Loucy (cell line): ENCODE results near the gene MINK1.

Experiments
- H2AFZ ChIP-seq: fragments of 200-600 bp; sonication (generic); 2 replicates; pipeline ENCODE4 v1.6.0; 2016; ENCODE audit warnings: antibody characterized with exemption, mild to moderate bottlenecking, low read length, moderate library complexity
- H3F3A ChIP-seq: fragments of 200-600 bp; 2 replicates; pipeline ENCODE4 v1.6.0; 2016; ENCODE audit warnings: antibody characterized with exemption, low read depth, mild to moderate bottlenecking
- H3K27me3 ChIP-seq: fragments of 200-600 bp; sonication (generic); 2 replicates; pipeline ENCODE4 v1.6.1; 2014; ENCODE audit warnings: low read length, mild to moderate bottlenecking; ENCODE audit not compliant: insufficient read depth, poor library complexity, severe bottlenecking
- H3K36me3 ChIP-seq: fragments of 200-600 bp; sonication (generic); 2 replicates; pipeline ENCODE4 v1.6.1; 2016; ENCODE audit warnings: low read length; ENCODE audit not compliant: insufficient read depth
- H3K4me1 ChIP-seq: fragments of 200-600 bp; sonication (generic); 2 replicates; pipeline ENCODE4 v1.5.1; 2014; ENCODE audit warnings: low read length, mild to moderate bottlenecking; ENCODE audit not compliant: insufficient read depth, poor library complexity, severe bottlenecking
- H3K4me2 ChIP-seq: fragments of 200-600 bp; sonication (generic); 2 replicates; pipeline ENCODE4 v1.6.0; 2014; ENCODE audit warnings: antibody characterized with exemption, low read length, low read depth, mild to moderate bottlenecking; ENCODE audit not compliant: poor library complexity, severe bottlenecking
- H3K4me3 ChIP-seq: fragments of 200-600 bp; sonication (generic); 2 replicates; pipeline ENCODE4 v1.5.1; 2014; ENCODE audit warnings: low read length, mild to moderate bottlenecking, mixed read lengths; ENCODE audit not compliant: poor library complexity, severe bottlenecking
- H3K79me2 ChIP-seq: fragments of 200-600 bp; sonication (generic); 2 replicates; pipeline ENCODE4 v1.6.1; 2014; ENCODE audit warnings: low read length; ENCODE audit not compliant: insufficient read depth
- H3K9ac ChIP-seq: fragments of 200-600 bp; sonication (generic); 2 replicates; pipeline ENCODE4 v1.6.0; 2014; ENCODE audit warnings: mild to moderate bottlenecking, low read depth, low read length, moderate library complexity; ENCODE audit not compliant: poor library complexity, severe bottlenecking
- H3K9me2 ChIP-seq: fragments of 200-600 bp; sonication (generic); replicated peaks from 2 replicates; pipeline ENCODE4 v1.6.1; 2016; ENCODE audit warnings: low read depth, low read length, mixed read lengths
- H3K9me3 ChIP-seq: fragments of 200-600 bp; sonication (generic); 2 replicates; pipeline ENCODE4 v1.6.1; 2014; ENCODE audit warnings: mild to moderate bottlenecking, antibody characterized with exemption, low read length, low read depth; ENCODE audit not compliant: insufficient read depth
- H4K20me1 ChIP-seq: fragments of 200-600 bp; sonication (generic); 2 replicates; pipeline ENCODE4 v1.6.0; 2014; ENCODE audit warnings: antibody characterized with exemption, low read length, mild to moderate bottlenecking; ENCODE audit not compliant: insufficient read depth, poor library complexity, severe bottlenecking
- EZH2phosphoT487 ChIP-seq: fragments of 200-600 bp; IDR thresholded peaks from 2 replicates; pipeline ENCODE4 v1.6.1; 2018; ENCODE audit warnings: antibody characterized with exemption, mild to moderate bottlenecking, moderate library complexity, borderline replicate concordance
- TF ChIP-seq, protein P1 (sequence below): fragments of 200-600 bp; sonication (generic); conservative IDR thresholded peaks from 2 replicates; pipeline ENCODE4 v1.5.1; 2014; ENCODE audit warnings: mild to moderate bottlenecking, antibody characterized with exemption, low read length

Gene MINK1

DNA sequence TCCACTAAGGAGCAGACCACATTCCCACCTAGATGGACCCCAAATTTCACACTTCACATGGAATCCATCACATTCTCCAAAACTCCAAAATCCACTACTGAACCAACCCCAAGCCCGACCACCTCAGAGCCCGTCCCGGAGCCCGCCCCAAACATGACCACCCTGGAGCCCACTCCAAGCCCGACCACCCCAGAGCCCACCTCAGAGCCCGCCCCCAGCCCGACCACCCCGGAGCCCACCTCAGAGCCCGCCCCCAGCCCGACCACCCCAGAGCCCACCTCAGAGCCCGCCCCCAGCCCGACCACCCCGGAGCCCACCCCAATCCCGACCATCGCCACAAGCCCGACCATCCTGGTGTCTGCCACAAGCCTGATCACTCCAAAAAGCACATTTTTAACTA is 100.5 kb downstream of the MINK1 start:
- H2AFZ ChIP-seq = no peak overlapping the region
- peak overlapping the region; percentile 80 for H3K4me2 ChIP-seq
- H3K4me1 ChIP-seq = peaks cover 42% of the 10 kb centered on the region
- no peaks in the 10 kb centered on the region for H3K27me3 ChIP-seq
- H3K4me3 ChIP-seq = peak overlapping the region; percentile 50
- peaks cover 23% of the 10 kb centered on the region for H3K79me2 ChIP-seq
- peak overlapping the region; percentile 52 for H3K9ac ChIP-seq
- H3K9me2 ChIP-seq = no peaks in the 10 kb centered on the region
- no peaks in the 10 kb centered on the region for H3K9me3 ChIP-seq
- H3K36me3 ChIP-seq = no peaks in the 10 kb centered on the region
- peaks cover 6% of the 10 kb centered on the region; the same call in 1 of the 2 replicates for H3F3A ChIP-seq
- TF ChIP-seq EZH2phosphoT487 = no peak
- TF ChIP-seq, protein P1, sequence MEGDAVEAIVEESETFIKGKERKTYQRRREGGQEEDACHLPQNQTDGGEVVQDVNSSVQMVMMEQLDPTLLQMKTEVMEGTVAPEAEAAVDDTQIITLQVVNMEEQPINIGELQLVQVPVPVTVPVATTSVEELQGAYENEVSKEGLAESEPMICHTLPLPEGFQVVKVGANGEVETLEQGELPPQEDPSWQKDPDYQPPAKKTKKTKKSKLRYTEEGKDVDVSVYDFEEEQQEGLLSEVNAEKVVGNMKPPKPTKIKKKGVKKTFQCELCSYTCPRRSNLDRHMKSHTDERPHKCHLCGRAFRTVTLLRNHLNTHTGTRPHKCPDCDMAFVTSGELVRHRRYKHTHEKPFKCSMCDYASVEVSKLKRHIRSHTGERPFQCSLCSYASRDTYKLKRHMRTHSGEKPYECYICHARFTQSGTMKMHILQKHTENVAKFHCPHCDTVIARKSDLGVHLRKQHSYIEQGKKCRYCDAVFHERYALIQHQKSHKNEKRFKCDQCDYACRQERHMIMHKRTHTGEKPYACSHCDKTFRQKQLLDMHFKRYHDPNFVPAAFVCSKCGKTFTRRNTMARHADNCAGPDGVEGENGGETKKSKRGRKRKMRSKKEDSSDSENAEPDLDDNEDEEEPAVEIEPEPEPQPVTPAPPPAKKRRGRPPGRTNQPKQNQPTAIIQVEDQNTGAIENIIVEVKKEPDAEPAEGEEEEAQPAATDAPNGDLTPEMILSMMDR = no peak
- H4K20me1 ChIP-seq = no peaks in the 10 kb centered on the region

DNA sequence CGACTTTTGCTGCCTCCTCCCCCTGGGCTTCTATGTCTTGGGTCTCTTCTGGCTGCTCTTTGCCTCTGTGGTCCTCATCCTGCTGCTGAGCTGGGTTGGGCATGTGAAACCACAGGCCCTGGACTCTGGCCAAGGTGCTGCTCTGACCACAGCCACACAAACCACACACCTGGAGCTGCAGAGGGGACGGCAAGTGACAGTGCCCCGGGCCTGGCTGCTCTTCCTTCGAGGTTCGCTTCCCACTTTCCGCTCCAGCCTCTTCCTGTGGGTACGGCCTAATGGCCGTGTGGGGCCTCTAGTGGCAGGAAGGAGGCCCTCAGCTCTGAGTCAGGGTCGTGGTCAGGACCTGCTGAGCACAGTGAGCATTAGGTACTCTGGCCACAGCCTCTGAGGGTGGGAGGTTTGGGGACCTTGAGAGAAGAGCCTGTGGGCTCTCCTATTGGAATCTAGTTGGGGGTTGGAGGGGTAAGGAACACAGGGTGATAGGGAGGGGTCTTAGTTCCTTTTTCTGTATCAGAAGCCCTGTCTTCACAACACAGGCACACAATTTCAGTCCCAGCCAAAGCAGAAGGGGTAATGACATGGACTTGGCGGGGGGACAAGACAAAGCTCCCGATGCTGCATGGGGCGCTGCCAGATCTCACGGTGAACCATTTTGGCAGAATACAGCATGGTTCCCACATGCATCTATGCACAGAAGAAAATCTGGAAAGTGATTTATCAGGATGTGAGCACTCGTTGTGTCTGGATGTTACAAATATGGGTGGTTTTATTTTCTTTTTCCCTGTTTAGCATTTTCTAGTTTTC is 101.2 kb downstream of the MINK1 start:
- Histone ChIP-seq H3K4me1 (peaks cover 47% of the 10 kb centered on the region), H3K36me3 (no peaks in the 10 kb centered on the region), H3K27me3 (no peaks in the 10 kb centered on the region), H3K9me3 (no peaks in the 10 kb centered on the region), H3F3A (peaks cover 6% of the 10 kb centered on the region; the same call in 1 of the 2 replicates), H3K4me3 (peak overlapping the region; percentile 50), H2AFZ (no peak overlapping the region), H3K79me2 (peaks cover 30% of the 10 kb centered on the region), H3K4me2 (peak overlapping the region; percentile 80), H3K9me2 (no peaks in the 10 kb centered on the region), H3K9ac (peak overlapping the region; percentile 52), H4K20me1 (peaks cover 3% of the 10 kb centered on the region)
- no peak for TF ChIP-seq EZH2phosphoT487
- TF ChIP-seq, protein P1 = peak; percentile 58

DNA sequence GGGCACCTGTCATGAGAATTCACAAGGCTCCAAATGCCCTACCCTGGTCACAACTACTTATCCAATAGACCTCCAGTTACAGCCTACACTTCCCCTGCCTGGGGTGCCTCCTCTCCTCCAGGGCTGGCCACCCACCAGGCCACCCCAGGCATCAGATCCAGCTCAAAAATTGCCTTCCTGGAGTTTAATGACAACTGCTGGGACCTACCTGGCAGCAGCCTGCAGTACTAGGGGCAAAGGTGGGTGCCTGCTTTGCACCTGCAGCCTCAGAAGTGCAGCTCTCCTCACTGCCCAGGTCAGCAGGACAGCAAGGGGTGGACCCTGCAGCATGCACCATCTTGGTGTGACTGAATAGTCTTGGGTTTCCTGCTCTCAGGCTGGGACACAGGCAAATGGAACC is 102.5 kb downstream of the MINK1 start:
- Histone ChIP-seq H3K36me3 (no peaks in the 10 kb centered on the region), H3F3A (peaks cover 10% of the 10 kb centered on the region), H4K20me1 (peaks cover 5% of the 10 kb centered on the region), H3K9me3 (no peaks in the 10 kb centered on the region), H3K4me1 (peaks cover 47% of the 10 kb centered on the region), H3K4me3 (no peak overlapping the region), H3K27me3 (no peaks in the 10 kb centered on the region), H3K9ac (no peak overlapping the region), H3K4me2 (no peak overlapping the region), H2AFZ (no peak overlapping the region), H3K79me2 (peaks cover 34% of the 10 kb centered on the region), H3K9me2 (no peaks in the 10 kb centered on the region)
- TF ChIP-seq, protein P1 = no peak
- TF ChIP-seq EZH2phosphoT487 = no peak
